HG03558 (cell line): ENCODE results near the gene CASK.

Experiments
- ATAC-seq: cut with Tn5 transposase; IDR thresholded peaks from one replicate; pipeline ENCODE4 v1.9.1; 2021; ENCODE audit warnings: moderate number of reproducible peaks; ENCODE audit not compliant: unreplicated experiment; ENCODE audit errors: extremely low read depth

Gene CASK

GRCh38 chrX:41599507-41599906 is 323.8 kb downstream of the CASK start:
- ATAC-seq: no peak

DNA sequence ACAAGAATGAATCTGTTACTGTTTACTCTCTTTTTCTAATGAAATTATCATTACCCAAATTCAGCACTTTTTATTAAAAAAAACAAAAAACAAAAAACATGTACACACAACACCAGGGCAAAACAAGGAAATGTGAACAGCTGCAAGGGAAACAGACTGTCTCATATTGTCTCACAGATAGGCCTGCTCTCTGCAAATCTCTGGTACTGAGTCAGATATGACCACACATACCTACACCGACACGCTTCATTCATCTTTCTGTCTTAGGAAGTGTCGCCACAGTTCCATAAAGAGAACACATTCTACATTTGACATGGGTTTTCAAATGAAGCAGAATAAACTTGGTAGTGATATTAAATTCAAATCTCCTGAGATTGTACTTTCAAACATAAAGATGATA is 326.8 kb downstream of the CASK start:
- peak; percentile 94 for ATAC-seq

DNA sequence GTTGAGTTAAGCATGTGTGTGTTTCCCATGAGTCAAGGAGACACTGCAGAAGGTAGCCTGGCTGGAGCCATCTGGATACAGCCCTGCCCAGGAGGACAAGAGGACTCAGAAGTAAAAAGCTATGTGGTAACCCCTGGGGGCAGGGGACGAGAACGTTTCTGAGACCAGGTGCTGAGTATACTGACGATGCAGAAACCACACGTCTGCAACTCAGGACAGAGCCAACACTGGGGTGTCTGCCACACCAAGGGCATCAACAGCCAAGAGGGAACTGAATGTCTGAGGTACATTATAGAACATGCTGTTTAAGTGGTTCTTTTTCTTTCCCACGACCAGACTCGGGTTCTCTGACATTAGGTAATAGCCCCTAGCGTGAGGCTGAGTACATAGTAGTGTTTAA is 328.7 kb downstream of the CASK start:
- ATAC-seq: no peak

DNA sequence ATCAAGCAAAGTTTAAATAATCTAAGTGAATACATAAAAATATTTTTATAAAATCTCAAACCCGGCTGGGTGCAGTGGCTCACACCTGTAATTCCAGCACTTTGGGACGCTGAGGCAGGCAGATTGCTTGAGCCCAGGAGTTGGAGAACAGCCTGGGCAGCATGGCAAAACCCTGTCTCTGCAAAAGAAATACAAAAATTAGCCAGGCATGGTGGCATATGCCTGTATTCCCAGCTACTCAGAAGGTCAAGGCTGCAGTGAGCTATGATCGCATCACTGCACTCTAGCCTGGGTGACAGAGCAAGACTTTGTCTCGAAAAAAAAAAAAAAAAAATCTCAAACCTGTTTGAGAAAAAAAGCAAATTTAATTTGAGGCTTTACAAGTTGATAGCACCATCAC is 331.4 kb downstream of the CASK start:
- ATAC-seq: no peak

GRCh38 chrX:41590641-41591040 is 332.7 kb downstream of the CASK start:
- ATAC-seq: no peak

- no peak for ATAC-seq
Measured at GRCh38 chrX:41589634-41590270, 333.6 kb downstream of the CASK start.

DNA sequence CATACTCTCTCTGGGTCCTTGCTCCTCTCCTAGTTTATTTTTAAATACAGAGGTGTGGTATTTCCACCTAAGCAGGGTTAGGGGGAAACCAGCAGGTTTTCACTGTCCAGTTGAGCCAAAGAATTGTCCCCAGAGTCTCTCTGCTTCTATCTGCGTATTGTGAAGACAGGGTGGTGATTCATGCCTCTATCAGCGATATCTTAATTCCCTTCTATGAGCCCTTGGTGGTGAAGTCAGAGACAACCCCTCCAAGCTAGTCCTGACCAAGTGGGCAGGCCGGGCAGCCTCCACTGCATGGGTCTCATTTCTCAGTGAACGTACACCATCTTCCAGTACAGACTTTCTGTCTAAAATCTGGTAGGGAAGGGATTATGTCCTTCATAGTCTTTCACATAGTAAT is 335.1 kb downstream of the CASK start:
- no peak for ATAC-seq

GRCh38 chrX:41580423-41581064 is 342.8 kb downstream of the CASK start:
- no peak for ATAC-seq

DNA sequence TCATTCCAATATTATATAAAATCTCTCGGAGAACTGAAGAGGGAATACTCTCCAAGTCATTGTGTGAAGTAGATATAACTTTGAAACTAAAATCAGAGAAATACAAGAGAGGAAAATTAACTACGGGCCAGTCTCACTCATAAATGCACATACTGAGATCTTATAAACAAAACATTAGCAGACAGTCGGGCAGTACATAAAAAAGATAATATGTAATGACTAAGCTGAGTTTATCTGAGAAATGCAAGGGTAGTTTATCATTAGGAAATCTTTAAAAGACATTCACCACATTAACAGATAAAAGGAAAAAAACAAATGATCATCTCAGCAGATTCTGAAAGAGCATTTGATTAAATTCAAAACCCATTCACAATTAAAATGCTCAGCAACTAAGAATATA is 359.5 kb downstream of the CASK start:
- ATAC-seq: no peak

GRCh38 chrX:41561045-41561444 is 362.3 kb downstream of the CASK start:
- ATAC-seq: peak; percentile 61

DNA sequence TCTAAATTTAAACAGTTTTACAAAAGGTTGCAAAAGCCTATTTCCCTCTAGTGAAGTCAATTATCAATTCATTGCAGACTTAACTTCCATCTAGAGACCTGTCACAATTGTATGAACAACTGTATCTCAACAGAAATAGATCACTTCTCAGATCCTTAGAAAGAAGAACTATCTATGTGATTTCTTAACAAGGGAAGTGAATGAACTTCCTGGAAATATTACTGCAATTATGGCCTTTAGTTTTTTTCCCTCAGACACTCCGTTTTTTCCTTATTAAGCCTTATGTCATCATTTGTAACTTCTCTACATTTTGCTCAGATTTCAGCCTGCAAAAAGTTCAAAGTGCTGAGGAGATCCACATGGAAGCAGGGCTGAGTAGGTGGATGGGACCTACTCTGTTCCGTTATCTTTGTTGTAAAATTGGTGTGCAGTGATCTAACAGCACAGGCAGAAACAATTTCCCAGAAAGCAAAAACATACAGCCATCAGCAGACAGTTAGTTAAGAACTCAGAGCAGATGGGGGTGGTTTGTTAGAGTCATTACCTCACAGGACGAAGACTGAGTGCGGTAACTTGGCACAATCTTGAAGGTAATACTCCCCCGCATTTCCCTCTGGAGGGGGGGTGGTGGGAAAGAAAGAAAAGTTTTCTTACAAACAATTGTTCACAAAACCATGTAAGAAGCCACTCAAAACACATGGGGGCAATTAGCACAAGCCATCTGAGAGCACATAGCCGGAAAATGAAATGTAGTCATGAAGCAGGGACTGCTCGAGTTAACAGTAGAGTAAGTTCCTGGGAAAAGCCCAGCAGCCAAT is 363.9 kb downstream of the CASK start:
- no peak for ATAC-seq

DNA sequence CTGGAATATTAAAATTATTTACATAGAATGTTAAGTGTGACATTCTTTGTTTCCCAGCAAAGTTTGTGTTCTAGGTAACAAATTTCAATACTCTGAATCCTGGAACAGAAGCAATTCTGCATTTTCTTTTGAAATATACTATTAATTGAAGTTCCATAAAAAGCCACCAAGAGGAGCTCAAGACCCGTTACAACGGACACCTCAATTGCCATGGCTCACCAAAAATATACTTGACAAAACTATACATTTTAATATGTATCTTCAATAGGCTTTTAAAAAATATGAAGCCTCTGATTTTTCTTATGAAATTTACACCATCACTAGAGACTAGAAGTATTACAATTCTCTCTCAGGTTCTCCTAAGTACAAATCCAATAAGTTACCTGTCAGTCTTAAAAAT is 364.8 kb downstream of the CASK start:
- no peak for ATAC-seq

DNA sequence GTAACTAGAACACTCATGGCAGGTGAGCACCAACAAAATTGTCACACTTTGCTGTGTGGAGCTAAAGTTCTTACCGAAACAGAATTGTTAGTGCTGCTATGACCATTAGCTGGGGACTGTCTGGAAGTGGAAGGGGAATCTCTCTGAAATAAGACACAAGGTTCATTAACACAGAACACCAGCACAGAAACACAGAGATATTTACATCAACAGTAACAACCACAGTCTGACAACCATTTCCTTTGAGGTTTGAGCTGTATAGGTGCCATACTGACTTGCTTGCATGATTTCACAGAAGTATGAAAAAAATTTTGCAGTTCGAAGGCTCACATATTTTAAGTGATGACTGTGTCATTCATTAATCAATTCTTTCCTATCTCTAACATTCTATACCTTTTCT is 366.4 kb downstream of the CASK start:
- no peak for ATAC-seq

GRCh38 chrX:41553688-41554087 is 369.7 kb downstream of the CASK start:
- ATAC-seq: no peak

GRCh38 chrX:41548411-41548810 is 374.9 kb downstream of the CASK start:
- no peak for ATAC-seq

DNA sequence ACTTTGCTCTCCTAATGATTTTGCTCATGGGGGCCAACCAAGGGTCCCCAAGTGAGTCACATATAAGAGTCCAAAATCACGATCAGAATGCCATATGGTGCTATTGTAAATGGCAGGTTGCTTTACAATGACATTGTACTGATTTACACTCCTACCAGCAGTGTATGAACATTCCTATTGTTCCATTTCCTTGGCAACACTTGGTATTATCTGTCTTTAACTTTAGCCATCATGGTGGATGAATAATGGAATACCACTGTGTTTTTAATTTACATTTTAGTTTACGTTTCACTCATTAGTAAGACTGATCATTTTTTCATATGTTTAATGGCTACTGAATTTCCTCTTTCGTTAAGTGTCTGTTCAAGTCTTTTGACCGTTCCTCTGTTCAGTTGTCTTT is 379.7 kb downstream of the CASK start:
- no peak for ATAC-seq

DNA sequence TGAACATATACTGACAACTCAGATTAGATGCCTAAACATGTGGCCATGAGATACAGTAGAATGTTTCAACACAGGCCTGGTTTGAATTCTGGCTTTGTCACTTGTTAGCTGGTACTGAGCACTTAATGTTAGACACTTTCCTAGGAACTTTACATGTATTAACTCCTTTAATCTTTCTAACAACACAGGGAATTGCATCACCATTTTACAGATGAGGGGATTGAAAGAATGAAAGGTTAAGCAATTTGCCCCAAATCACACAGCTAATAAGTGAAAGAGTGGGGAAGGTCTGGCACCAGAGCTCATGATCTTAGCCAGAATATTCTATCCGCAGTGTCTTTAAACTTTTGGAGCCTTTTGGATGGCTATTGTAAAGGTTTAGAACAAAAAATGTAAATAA is 380.3 kb downstream of the CASK start:
- ATAC-seq: no peak

DNA sequence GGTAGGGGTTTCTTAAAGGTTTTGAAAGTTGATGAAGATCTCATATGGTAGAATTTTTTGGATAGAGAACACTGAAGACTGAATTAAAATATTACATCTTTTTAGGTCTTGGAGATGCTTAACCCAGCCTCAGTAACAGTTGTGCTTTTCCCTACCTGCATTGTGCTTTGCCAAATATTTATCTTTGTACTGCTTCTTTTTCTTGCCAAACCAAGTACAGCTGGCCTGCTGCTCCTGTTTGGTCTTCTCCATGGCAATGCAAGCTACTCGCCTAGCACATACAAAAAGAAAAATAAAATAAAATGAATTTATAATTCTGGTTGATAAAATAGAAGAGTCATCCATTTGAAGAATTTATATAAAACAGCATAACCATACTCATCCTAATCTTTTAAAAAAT is 380.8 kb downstream of the CASK start:
- no peak for ATAC-seq

- ATAC-seq: no peak
Measured at GRCh38 chrX:41542135-41542534, 381.2 kb downstream of the CASK start.

- ATAC-seq: no peak
Measured at GRCh38 chrX:41541386-41541785, 382.0 kb downstream of the CASK start.

GRCh38 chrX:41538707-41539106 is 384.6 kb downstream of the CASK start:
- ATAC-seq: no peak

GRCh38 chrX:41530085-41530484 is 393.3 kb downstream of the CASK start:
- ATAC-seq: no peak
